Measurements from ENCODE around the gene MAMDC4. TPM values are rescaled to one million over a fixed set of nuclear protein-coding genes. Genes with fewer than 3 reads are reported as not detected.

The MAMDC4 gene
- total and polyA plus RNA-seq, 2 of the 8 experiments (the other 6 are each of a cell fraction or from before 2014, with no cell fraction given): 3.1 to 4.5 TPM

DNA sequence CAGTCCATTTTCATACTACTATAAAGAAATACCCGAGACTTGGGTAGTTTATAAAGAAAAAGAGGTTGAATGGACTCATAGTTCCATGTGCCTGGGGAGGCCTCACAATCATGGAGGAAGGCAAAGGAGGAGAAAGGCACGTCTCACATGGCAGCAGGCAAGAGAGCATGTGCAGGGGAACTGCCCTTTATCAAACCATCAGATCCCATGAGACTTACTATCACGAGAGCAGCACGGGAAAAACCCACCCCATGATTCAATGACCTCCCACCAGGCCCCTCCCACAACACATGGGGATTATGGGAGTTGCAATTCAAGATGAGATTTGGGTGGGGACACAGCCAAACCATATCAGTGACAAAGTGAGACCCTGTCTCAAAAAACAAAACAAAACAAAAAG, 54.1 kb downstream of the MAMDC4 start (continued):
- TF ChIP-seq, protein P1, sequence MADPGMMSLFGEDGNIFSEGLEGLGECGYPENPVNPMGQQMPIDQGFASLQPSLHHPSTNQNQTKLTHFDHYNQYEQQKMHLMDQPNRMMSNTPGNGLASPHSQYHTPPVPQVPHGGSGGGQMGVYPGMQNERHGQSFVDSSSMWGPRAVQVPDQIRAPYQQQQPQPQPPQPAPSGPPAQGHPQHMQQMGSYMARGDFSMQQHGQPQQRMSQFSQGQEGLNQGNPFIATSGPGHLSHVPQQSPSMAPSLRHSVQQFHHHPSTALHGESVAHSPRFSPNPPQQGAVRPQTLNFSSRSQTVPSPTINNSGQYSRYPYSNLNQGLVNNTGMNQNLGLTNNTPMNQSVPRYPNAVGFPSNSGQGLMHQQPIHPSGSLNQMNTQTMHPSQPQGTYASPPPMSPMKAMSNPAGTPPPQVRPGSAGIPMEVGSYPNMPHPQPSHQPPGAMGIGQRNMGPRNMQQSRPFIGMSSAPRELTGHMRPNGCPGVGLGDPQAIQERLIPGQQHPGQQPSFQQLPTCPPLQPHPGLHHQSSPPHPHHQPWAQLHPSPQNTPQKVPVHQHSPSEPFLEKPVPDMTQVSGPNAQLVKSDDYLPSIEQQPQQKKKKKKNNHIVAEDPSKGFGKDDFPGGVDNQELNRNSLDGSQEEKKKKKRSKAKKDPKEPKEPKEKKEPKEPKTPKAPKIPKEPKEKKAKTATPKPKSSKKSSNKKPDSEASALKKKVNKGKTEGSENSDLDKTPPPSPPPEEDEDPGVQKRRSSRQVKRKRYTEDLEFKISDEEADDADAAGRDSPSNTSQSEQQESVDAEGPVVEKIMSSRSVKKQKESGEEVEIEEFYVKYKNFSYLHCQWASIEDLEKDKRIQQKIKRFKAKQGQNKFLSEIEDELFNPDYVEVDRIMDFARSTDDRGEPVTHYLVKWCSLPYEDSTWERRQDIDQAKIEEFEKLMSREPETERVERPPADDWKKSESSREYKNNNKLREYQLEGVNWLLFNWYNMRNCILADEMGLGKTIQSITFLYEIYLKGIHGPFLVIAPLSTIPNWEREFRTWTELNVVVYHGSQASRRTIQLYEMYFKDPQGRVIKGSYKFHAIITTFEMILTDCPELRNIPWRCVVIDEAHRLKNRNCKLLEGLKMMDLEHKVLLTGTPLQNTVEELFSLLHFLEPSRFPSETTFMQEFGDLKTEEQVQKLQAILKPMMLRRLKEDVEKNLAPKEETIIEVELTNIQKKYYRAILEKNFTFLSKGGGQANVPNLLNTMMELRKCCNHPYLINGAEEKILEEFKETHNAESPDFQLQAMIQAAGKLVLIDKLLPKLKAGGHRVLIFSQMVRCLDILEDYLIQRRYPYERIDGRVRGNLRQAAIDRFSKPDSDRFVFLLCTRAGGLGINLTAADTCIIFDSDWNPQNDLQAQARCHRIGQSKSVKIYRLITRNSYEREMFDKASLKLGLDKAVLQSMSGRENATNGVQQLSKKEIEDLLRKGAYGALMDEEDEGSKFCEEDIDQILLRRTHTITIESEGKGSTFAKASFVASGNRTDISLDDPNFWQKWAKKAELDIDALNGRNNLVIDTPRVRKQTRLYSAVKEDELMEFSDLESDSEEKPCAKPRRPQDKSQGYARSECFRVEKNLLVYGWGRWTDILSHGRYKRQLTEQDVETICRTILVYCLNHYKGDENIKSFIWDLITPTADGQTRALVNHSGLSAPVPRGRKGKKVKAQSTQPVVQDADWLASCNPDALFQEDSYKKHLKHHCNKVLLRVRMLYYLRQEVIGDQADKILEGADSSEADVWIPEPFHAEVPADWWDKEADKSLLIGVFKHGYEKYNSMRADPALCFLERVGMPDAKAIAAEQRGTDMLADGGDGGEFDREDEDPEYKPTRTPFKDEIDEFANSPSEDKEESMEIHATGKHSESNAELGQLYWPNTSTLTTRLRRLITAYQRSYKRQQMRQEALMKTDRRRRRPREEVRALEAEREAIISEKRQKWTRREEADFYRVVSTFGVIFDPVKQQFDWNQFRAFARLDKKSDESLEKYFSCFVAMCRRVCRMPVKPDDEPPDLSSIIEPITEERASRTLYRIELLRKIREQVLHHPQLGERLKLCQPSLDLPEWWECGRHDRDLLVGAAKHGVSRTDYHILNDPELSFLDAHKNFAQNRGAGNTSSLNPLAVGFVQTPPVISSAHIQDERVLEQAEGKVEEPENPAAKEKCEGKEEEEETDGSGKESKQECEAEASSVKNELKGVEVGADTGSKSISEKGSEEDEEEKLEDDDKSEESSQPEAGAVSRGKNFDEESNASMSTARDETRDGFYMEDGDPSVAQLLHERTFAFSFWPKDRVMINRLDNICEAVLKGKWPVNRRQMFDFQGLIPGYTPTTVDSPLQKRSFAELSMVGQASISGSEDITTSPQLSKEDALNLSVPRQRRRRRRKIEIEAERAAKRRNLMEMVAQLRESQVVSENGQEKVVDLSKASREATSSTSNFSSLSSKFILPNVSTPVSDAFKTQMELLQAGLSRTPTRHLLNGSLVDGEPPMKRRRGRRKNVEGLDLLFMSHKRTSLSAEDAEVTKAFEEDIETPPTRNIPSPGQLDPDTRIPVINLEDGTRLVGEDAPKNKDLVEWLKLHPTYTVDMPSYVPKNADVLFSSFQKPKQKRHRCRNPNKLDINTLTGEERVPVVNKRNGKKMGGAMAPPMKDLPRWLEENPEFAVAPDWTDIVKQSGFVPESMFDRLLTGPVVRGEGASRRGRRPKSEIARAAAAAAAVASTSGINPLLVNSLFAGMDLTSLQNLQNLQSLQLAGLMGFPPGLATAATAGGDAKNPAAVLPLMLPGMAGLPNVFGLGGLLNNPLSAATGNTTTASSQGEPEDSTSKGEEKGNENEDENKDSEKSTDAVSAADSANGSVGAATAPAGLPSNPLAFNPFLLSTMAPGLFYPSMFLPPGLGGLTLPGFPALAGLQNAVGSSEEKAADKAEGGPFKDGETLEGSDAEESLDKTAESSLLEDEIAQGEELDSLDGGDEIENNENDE (IDR thresholded peaks at IDR 0.05; ENCODE audit: insufficient replicate concordance, low read length): no peak
- no peak for TF ChIP-seq RBBP5 (IDR thresholded peaks at IDR 0.05; ENCODE audit: borderline replicate concordance, low read depth, low read length)
- no peak for TF ChIP-seq CBX5 (IDR thresholded peaks at IDR 0.05; ENCODE audit: low read depth, low read length)
- TF ChIP-seq SP2 (IDR thresholded peaks at IDR 0.05; ENCODE audit: low read length): no peak
- no peak for TF ChIP-seq CBX8 (IDR thresholded peaks at IDR 0.05; ENCODE audit: borderline replicate concordance, low read depth, low read length)
- TF ChIP-seq PHF8 (conservative IDR thresholded peaks at IDR 0.05; ENCODE audit: low read depth, low read length): no peak
- TF ChIP-seq, protein P2, sequence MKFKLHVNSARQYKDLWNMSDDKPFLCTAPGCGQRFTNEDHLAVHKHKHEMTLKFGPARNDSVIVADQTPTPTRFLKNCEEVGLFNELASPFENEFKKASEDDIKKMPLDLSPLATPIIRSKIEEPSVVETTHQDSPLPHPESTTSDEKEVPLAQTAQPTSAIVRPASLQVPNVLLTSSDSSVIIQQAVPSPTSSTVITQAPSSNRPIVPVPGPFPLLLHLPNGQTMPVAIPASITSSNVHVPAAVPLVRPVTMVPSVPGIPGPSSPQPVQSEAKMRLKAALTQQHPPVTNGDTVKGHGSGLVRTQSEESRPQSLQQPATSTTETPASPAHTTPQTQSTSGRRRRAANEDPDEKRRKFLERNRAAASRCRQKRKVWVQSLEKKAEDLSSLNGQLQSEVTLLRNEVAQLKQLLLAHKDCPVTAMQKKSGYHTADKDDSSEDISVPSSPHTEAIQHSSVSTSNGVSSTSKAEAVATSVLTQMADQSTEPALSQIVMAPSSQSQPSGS (IDR thresholded peaks at IDR 0.05; ENCODE audit: low read length): no peak
- no peak for TF ChIP-seq MAFK (IDR thresholded peaks at IDR 0.05; ENCODE audit: low read depth, low read length)
- TF ChIP-seq POLR2A (IDR thresholded peaks at IDR 0.05; ENCODE audit: control extremely low read depth in 1 of 2, low read depth in 2 of 2, low read length in 2 of 2): no peak
- TF ChIP-seq KDM5A (IDR thresholded peaks at IDR 0.05; ENCODE audit: low read length): no peak
- no peak for TF ChIP-seq TCF12 (IDR thresholded peaks at IDR 0.05; ENCODE audit: low read depth, low read length)

All from H1 (cell line).